IPS DF 6.9 (cell line): ENCODE results near the gene TSPAN18.
"Not testable (repeated sequence)": the region's sequence is repeated elsewhere in the genome, so short reads cannot be mapped to it uniquely, and the experiment has no call there.

Source experiments
- DNase-seq: peaks from one replicate; pipeline ENCODE4 v3.0.0-alpha.2; 2013; ENCODE audit warnings: low read depth, low spot score
- H3K27ac ChIP-seq: one replicate; pipeline ENCODE4 v1.5.1; 2013; ENCODE audit warnings: low read length, control low read depth
- H3K27me3 ChIP-seq: 2 replicates; pipeline ENCODE4 v1.6.1; 2013; ENCODE audit warnings: mild to moderate bottlenecking, low read length; ENCODE audit not compliant: control insufficient read depth, insufficient read depth
- H3K36me3 ChIP-seq: 2 replicates; pipeline ENCODE4 v1.6.1; 2013; ENCODE audit warnings: low read length; ENCODE audit not compliant: control insufficient read depth, insufficient read depth
- H3K4me1 ChIP-seq: 2 replicates; pipeline ENCODE4 v1.6.1; 2013; ENCODE audit warnings: low read length; ENCODE audit not compliant: control insufficient read depth, insufficient read depth
- H3K4me3 ChIP-seq: 2 replicates; pipeline ENCODE4 v1.5.1; 2013; ENCODE audit warnings: mild to moderate bottlenecking, low read length
- H3K9me3 ChIP-seq: 2 replicates; pipeline ENCODE4 v1.6.1; 2013; ENCODE audit warnings: low read length, inconsistent platforms; ENCODE audit not compliant: control insufficient read depth, insufficient read depth
- WGBS: extraction: QIAGEN DNeasy Blood & Tissue Kit; methylation state at CpG from one replicate; pipeline ENCODE4 v1.1.7; 2013; ENCODE audit warnings: mixed read lengths, missing lambda C conversion rate; ENCODE audit not compliant: insufficient read length, insufficient coverage; 5-methylcytosine and 5-hydroxymethylcytosine counted together

TSPAN18 gene

DNA sequence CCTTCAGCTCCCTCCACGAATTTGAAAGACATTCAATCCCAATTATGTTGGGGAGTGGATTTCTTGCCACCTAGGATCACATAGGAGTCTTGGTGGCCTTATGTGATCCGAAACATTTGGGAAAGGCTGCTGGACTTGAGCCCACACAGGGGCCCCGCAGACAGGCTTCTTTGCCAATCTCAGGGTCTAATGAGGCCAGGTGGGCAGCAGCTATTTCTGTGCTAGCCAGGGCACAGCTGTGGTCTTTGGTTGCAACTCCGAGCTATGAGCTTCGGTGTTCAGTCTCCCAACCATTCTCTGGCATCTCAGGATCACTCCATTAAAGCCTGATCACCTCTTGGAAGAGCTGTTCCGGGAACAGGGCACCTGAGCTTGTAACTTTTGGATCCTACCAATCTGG, 139.5 kb downstream of the TSPAN18 start:
- no peaks in the 10 kb centered on the region for H3K27me3 ChIP-seq
- DNase-seq = no peak
- WGBS = no CpG with 5 or more reads among the region's 6 CpGs
- no peaks in the 10 kb centered on the region for H3K36me3 ChIP-seq
- peaks cover 12% of the 10 kb centered on the region for H3K4me1 ChIP-seq
- no peak overlapping the region for H3K4me3 ChIP-seq
- H3K27ac ChIP-seq = no peak overlapping the region
- H3K9me3 ChIP-seq = no peaks in the 10 kb centered on the region

DNA sequence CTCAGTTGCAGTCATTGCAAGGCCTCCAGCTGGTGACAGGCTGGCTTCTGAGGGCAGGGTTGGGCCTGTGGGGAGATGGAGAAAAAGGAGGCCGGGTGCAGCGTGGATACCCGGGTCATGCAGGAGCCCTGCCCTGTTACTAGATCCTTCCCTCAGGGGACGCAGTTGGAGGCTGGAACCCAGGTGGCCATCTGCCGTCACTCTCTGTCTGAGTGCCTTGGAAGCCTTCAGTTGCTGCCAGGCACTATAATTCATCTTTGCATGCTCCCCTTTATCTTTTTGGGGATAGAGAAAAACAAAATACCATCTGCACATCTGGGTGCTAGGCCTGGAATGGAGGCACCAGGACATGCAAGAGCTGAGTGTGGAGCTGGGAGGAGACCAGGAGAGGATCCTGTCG, 141.3 kb downstream of the TSPAN18 start:
- no CpG with 5 or more reads among the region's 6 CpGs for WGBS
- H3K4me1 ChIP-seq = peaks cover 6% of the 10 kb centered on the region
- no peaks in the 10 kb centered on the region for H3K27me3 ChIP-seq

DNA sequence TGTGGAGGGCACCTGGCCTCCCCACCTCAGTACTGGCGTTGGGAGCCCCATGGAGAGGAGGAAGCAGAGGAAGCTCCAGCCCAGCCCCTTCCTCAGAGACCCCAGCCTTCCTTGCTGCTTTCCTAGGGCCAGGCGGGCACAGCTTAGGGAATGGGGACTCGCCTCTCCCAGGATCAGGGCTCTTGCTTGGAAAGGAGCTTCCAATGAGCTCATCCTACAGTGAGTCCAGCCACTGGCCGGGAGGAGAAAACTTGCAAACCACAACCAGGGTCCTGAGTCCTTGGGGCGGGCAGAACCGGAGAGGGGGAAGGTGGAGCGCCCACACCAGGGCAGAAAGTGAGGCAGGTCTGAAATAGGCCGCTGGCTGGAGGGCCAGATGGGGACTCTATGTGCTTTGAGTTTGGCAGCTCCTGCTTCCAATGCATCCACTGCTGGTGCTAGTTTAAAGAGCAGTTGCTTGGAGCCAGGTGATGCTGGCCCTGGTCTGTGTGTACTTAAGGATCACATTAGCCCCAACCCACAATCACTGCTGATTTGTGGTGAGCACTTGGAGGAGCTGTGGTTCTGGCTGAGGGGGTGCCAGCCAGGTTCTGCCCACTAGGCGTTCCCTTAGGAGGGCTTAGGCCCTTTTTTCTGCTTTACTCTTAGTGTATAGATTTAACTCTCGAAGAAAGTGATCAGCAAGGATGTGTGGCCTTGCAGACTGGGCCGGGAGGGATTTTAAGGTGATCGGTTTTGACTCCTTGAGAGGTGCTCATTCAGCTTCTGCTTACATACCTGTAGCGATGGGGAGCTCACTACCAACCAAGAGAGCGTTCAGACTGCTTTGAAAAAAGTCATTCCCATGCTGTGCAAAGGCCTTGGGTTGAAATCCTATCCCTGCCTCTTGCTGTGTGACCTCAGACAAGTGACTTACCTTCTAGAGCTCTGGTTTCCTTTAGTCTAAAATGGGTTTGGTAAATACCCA, 142.0 kb downstream of the TSPAN18 start:
- no CpG with 5 or more reads among the region's 14 CpGs for WGBS
- Histone ChIP-seq H3K9me3 (no peaks in the 10 kb centered on the region), H3K4me3 (no peak overlapping the region), H3K27ac (no peak overlapping the region), H3K27me3 (no peaks in the 10 kb centered on the region), H3K36me3 (no peaks in the 10 kb centered on the region), H3K4me1 (peaks cover 4% of the 10 kb centered on the region)
- no peak for DNase-seq

More for the DNA sequence above, 141.3 kb downstream of the TSPAN18 start:
- no peak for DNase-seq
- H3K27ac ChIP-seq = no peak overlapping the region
- no peaks in the 10 kb centered on the region for H3K9me3 ChIP-seq
- no peak overlapping the region for H3K4me3 ChIP-seq
- H3K36me3 ChIP-seq = no peaks in the 10 kb centered on the region

DNA sequence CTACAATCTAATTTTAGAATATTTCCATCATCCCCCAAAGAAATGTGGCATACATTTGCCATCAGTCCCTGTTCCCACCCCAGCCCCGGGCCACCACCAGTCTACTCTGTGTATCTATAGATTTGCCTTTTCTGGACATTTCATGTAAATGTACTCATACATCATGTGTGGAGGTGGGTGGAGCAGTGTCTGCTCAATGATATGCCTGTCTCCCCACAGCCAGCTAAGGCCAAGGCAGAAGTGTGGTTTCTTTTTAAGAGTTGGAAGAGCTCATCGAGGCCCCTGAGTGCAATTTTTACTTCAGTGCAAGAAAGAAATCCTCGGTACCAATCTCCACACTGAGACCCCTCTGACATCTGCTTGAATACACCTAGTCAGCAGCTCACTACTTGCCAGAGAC, 143.4 kb downstream of the TSPAN18 start:
- no peak overlapping the region for H3K4me3 ChIP-seq
- no peaks in the 10 kb centered on the region for H3K36me3 ChIP-seq
- H3K4me1 ChIP-seq = peaks cover 4% of the 10 kb centered on the region
- no CpG with 5 or more reads among the region's 3 CpGs for WGBS
- H3K27ac ChIP-seq = no peak overlapping the region
- no peaks in the 10 kb centered on the region for H3K27me3 ChIP-seq
- DNase-seq = no peak
- no peaks in the 10 kb centered on the region for H3K9me3 ChIP-seq

DNA sequence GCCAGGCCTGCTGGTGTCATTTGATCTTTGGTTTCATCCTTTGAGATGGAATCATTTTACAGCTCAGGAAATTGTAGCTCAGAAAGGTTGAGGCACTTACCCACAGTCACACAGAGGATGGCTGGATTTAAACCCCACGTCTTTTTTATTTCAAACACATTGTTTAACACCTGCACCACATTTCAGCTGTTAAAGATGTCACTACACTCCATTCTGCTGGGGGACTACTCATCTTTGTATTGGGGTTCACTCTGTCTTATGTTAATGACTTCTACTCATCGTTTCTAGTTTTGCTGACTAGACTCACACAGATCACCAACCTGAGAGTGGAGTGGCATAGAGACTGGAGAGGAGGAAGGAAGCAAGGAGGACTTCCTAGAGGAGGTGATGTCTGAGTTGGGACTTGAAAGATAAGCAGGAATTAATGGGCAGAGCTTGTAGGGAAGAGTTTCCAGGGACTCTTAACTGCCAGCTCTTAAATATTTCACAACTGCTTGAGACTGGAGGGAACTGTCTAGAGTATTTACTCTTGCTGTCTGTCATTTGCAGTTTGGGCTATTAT, 143.9 kb downstream of the TSPAN18 start:
- no peak for DNase-seq
- H3K4me1 ChIP-seq = peaks cover 2% of the 10 kb centered on the region
- no peak overlapping the region for H3K27ac ChIP-seq
- no peaks in the 10 kb centered on the region for H3K36me3 ChIP-seq
- WGBS = no CpG with 5 or more reads among the region's 2 CpGs
- no peaks in the 10 kb centered on the region for H3K27me3 ChIP-seq
- H3K4me3 ChIP-seq = no peak overlapping the region
- H3K9me3 ChIP-seq = no peaks in the 10 kb centered on the region

DNA sequence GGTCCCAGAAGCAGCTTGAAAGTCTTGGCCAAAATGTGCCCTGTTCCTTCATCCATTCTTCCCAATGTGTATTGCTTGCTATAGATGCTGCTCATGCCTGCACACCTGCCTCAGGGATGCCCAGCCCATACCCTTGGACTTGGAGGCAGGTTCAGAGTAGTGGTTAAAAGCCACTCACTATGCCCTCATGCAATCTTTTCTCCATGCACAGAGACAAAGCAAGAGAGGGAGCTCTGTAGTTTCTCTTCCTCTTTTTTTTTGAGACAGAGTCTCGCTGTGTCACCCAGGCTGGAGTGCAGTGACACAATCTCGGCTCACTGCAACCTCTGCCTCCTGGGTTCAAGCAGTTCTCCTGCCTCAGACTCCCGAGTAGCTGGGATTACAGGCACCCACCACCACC, 144.9 kb downstream of the TSPAN18 start:
- DNase-seq, H3K27ac ChIP-seq, H3K4me3 ChIP-seq, H3K4me1 ChIP-seq, H3K27me3 ChIP-seq, H3K9me3 ChIP-seq, H3K36me3 ChIP-seq: not testable (repeated sequence)
- no CpG with 5 or more reads among the region's 3 CpGs for WGBS

DNA sequence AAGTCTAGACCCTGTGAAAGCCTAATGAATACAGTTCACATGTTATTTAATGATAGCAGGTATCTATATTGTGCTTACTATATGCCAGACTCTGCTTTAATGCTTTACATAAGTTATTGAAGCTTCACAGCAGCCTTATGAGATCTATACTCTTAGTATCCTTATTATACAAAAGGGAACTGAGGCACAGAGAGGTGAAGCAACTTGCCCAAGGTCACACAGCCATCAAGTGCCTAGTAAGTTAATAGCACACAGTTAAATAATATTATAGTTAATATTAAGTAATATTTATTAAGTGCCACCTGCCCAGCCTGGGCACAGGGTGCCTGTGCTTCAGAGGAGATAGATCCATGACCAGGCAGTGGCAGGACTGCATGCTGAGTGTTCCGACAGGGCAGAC, 145.8 kb downstream of the TSPAN18 start:
- WGBS = no CpG with 5 or more reads among the region's 1 CpG
- no peaks in the 10 kb centered on the region for H3K36me3 ChIP-seq
- H3K27ac ChIP-seq = no peak overlapping the region
- no peaks in the 10 kb centered on the region for H3K27me3 ChIP-seq
- no peaks in the 10 kb centered on the region for H3K4me1 ChIP-seq
- H3K9me3 ChIP-seq = no peaks in the 10 kb centered on the region
- H3K4me3 ChIP-seq = no peak overlapping the region
- DNase-seq = no peak

DNA sequence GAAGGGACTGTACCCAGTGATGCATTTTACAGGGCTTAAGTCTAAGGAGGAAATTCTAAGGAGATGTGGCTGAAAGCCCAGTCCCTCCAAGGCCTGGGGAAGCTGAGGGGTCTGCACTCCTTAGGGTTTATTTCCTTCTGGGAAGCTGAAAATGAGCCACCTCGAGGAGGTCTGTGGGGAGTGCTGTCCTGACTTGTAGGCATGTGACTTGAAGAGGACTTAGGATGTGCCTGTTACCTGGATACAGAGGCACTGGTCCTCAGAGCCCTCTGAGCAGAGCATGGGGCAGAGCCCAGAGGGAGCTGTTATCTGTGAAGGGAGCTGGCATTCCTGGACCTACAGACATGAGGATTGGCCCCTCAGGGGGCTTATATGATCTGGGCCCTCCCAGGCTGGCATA, 146.8 kb downstream of the TSPAN18 start:
- no peak for DNase-seq
- no peaks in the 10 kb centered on the region for H3K36me3 ChIP-seq
- no peak overlapping the region for H3K4me3 ChIP-seq
- H3K27me3 ChIP-seq = no peaks in the 10 kb centered on the region
- H3K27ac ChIP-seq = no peak overlapping the region
- H3K4me1 ChIP-seq = peaks cover 2% of the 10 kb centered on the region
- no CpG with 5 or more reads among the region's 1 CpG for WGBS
- no peaks in the 10 kb centered on the region for H3K9me3 ChIP-seq

DNA sequence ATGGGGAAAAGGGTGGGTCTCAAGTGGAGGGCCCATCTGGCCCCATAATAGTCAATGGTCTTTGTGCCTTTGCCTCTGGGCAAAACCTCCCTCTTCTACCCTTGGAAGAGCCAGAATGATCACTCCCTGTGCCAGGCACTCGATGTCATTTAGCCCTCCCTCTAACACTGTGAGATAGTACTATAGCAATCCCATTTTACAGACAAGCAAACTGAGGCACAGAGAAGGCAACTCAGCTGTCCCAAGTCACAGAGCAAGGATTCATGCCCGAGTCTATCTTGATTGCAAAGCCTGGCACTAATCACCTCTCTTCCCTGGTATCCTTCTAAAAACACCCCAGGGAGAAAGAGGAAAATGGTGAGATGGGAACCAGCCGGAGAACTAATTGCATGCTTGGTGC, 147.5 kb downstream of the TSPAN18 start:
- Histone ChIP-seq H3K4me3 (no peak overlapping the region), H3K27me3 (no peaks in the 10 kb centered on the region), H3K4me1 (peaks cover 4% of the 10 kb centered on the region), H3K9me3 (no peaks in the 10 kb centered on the region), H3K27ac (no peak overlapping the region), H3K36me3 (no peaks in the 10 kb centered on the region)
- DNase-seq = no peak
- WGBS = no CpG with 5 or more reads among the region's 3 CpGs

DNA sequence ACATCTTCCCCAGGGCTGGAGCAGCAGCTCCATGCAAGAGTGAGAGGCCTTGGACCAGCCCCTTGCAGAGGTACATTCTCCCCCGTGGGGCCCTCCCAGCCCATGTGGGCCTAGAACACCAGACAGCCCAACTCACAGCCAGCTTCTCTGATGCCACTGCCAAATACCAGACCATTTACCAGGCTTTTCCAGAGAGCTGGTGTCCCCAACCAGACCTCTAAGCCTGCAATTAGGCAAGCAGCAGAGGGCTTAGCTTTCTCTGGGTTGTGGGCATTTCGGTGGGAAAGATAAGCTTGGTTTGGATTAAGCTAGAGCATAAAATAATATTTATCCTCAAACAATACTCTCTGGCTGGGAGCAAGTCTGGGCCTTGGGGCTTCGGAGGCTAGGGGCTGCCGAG, 148.3 kb downstream of the TSPAN18 start:
- Histone ChIP-seq H3K9me3 (no peaks in the 10 kb centered on the region), H3K36me3 (no peaks in the 10 kb centered on the region), H3K27ac (no peak overlapping the region), H3K4me1 (peaks cover 4% of the 10 kb centered on the region), H3K27me3 (no peaks in the 10 kb centered on the region), H3K4me3 (no peak overlapping the region)
- WGBS = no CpG with 5 or more reads among the region's 4 CpGs
- DNase-seq = no peak
